WTC11 (cell line): ENCODE results near the gene KCNJ18.
"Not testable (repeated sequence)": the region's sequence is repeated elsewhere in the genome, so short reads cannot be mapped to it uniquely, and the experiment has no call there.

Source experiments
- NFE2L1 ChIP-seq: sonication (generic); formaldehyde crosslinking; IDR thresholded peaks from 2 replicates; pipeline ENCODE4 v1.8.1; 2023; ENCODE audit warnings: missing genetic modification reagents
- NR1H2 ChIP-seq: sonication (generic); formaldehyde crosslinking; IDR thresholded peaks from 2 replicates; pipeline ENCODE4 v1.9.0; 2021; ENCODE audit warnings: mild to moderate bottlenecking, moderate library complexity, missing genetic modification reagents
- NR2C2 ChIP-seq: sonication (generic); formaldehyde crosslinking; IDR thresholded peaks from 2 replicates; pipeline ENCODE4 v1.8.0; 2022; ENCODE audit warnings: mild to moderate bottlenecking, missing genetic modification reagents
- USF2 ChIP-seq: sonication (generic); formaldehyde crosslinking; IDR thresholded peaks from 2 replicates; pipeline ENCODE4 v1.8.1; 2023; ENCODE audit warnings: mild to moderate bottlenecking, missing genetic modification reagents, moderate library complexity
- ZNF121 ChIP-seq: sonication (generic); formaldehyde crosslinking; IDR thresholded peaks from 2 replicates; pipeline ENCODE4 v1.8.0; 2023; ENCODE audit warnings: missing genetic modification reagents
- ZNF423 ChIP-seq: fragments of 250-450 bp; sonication (Bioruptor Pico); IDR thresholded peaks from 2 replicates; pipeline ENCODE4 v2.1.2; 2022; ENCODE audit warnings: mild to moderate bottlenecking, moderate library complexity
- TF ChIP-seq, protein P1 (sequence below): fragments of 200-600 bp; IDR thresholded peaks from 2 replicates; pipeline ENCODE4 v1.8.0; 2022; ENCODE audit warnings: antibody characterized with exemption

DNA sequence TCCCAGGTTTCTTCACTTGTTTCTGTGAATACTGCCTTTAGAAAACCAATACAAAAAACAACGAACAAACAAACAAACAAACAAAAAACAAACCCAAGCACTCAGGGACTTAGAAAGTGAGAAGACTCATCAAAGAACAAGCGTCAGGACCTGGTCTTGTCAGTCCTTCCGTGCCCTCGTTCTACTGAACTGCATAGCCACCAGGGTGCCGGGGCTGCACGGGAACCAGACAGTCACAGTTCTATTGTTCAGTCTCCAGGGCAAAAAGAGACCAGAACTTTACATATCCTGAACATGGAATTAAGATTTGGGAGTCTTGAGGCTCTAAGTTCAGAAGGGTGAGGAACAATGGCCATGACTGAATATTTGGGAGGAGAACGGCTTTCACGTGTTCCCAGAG lies 28.2 kb downstream of the KCNJ18 start:
- TF ChIP-seq, protein P1, sequence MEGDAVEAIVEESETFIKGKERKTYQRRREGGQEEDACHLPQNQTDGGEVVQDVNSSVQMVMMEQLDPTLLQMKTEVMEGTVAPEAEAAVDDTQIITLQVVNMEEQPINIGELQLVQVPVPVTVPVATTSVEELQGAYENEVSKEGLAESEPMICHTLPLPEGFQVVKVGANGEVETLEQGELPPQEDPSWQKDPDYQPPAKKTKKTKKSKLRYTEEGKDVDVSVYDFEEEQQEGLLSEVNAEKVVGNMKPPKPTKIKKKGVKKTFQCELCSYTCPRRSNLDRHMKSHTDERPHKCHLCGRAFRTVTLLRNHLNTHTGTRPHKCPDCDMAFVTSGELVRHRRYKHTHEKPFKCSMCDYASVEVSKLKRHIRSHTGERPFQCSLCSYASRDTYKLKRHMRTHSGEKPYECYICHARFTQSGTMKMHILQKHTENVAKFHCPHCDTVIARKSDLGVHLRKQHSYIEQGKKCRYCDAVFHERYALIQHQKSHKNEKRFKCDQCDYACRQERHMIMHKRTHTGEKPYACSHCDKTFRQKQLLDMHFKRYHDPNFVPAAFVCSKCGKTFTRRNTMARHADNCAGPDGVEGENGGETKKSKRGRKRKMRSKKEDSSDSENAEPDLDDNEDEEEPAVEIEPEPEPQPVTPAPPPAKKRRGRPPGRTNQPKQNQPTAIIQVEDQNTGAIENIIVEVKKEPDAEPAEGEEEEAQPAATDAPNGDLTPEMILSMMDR: not testable (repeated sequence)
- TF ChIP-seq USF2 (CRISPR knock-in tag); NFE2L1 (CRISPR knock-in tag); NR1H2; ZNF423; ZNF121 (CRISPR knock-in tag); NR2C2 (CRISPR knock-in tag): not testable (repeated sequence)
